GM19099 (cell line): ENCODE measurements around the gene CACNB3.

Experiments used
- POLR2A ChIP-seq: IDR thresholded peaks from 3 replicates; pipeline ENCODE4 v1.6.1; 2011; ENCODE audit warnings: low read depth; ENCODE audit not compliant: insufficient read length; ENCODE audit errors: extremely low read depth

CACNB3 gene

DNA sequence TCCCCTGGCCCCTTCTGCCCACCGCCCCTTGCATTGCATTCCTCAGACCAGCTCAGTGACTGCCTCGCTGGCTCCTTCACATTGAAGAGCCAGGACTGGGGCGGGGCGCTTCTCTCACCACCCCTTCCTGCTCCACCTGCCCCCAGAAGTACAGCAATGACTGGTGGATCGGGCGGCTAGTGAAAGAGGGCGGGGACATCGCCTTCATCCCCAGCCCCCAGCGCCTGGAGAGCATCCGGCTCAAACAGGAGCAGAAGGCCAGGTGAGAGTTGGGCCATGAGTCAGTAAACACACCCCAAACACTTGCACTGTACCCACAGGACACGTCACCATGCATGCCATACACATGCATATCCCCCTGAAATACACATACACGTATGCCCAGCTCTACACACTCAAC is 5.8 kb downstream of the CACNB3 start:
- TF ChIP-seq POLR2A, result no peak

DNA sequence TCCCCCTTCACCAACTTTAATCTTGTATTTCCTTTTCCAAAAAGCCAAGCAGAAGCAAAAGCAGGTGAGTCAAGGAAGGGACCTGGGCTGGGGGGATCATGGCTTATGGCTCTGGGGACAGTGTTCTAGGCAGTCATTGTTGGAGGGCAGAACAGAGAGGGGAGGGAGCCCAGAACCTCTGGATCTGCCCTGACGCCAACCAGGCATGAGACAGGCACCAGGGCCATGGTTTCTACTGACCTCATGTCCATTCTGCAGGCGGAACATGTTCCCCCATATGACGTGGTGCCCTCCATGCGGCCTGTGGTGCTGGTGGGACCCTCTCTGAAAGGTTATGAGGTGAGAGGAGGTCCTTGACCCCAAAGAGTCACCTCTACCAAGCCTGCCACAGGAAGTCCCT is 6.6 kb downstream of the CACNB3 start:
- TF ChIP-seq POLR2A, result no peak

DNA sequence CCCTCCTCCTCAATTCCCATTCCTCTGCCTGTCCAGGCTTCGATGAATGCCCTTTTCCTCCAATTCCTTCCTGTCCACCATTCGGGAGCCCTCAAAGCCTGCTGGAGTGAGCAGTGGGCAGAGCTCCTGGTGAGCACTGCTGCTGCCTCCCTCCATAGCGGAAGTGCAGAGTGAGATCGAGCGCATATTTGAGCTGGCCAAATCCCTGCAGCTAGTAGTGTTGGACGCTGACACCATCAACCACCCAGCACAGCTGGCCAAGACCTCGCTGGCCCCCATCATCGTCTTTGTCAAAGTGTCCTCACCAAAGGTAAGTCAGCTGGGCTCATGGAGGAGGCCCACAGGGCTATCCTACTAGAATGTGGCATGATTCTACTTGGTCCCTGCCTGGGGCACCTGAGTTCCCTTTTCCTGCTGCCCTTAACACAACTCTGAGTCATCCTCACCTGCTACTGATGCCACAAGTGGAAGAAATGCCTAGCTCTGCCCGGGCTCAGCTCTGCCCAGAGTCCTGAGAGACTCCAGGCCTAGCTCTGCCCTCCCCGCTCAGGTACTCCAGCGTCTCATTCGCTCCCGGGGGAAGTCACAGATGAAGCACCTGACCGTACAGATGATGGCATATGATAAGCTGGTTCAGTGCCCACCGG is 8.0 kb downstream of the CACNB3 start:
- no peak for TF ChIP-seq POLR2A

DNA sequence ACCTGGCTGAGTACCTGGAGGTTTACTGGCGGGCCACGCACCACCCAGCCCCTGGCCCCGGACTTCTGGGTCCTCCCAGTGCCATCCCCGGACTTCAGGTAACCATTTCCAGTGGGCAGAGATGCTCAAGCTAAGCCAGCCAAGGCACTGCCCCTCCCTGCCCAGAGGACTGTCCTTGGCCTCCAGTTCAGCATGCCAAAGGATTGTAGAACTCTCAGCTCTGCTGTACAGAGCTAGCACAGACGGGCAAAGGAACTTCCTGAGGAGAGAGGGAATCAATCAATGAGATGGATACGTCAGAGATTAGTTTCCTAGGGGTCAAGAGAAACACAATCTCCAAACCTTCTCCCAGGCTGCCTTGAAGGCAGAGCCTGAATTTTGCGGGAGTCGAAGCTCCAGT is 8.7 kb downstream of the CACNB3 start:
- TF ChIP-seq POLR2A, result no peak

DNA sequence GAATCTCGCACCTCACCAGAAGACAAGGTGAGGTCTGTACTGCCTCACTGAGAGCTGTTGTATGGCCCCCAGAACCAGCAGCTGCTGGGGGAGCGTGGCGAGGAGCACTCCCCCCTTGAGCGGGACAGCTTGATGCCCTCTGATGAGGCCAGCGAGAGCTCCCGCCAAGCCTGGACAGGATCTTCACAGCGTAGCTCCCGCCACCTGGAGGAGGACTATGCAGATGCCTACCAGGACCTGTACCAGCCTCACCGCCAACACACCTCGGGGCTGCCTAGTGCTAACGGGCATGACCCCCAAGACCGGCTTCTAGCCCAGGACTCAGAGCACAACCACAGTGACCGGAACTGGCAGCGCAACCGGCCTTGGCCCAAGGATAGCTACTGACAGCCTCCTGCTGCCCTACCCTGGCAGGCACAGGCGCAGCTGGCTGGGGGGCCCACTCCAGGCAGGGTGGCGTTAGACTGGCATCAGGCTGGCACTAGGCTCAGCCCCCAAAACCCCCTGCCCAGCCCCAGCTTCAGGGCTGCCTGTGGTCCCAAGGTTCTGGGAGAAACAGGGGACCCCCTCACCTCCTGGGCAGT is 9.3 kb downstream of the CACNB3 start:
- no peak for TF ChIP-seq POLR2A

DNA sequence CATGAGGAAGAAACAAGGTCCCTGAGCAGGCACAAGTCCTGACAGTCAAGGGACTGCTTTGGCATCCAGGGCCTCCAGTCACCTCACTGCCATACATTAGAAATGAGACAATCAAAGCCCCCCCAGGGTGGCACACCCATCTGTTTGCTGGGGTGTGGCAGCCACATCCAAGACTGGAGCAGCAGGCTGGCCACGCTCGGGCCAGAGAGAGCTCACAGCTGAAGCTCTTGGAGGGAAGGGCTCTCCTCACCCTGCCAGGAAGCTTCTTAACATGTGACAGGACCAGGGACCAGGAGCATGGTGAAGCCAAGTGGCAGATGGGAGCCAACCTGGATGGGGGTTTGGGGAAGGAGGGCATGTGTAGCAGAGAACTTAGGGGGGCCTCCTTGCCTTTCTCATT is 10.0 kb downstream of the CACNB3 start:
- TF ChIP-seq POLR2A, result no peak

DNA sequence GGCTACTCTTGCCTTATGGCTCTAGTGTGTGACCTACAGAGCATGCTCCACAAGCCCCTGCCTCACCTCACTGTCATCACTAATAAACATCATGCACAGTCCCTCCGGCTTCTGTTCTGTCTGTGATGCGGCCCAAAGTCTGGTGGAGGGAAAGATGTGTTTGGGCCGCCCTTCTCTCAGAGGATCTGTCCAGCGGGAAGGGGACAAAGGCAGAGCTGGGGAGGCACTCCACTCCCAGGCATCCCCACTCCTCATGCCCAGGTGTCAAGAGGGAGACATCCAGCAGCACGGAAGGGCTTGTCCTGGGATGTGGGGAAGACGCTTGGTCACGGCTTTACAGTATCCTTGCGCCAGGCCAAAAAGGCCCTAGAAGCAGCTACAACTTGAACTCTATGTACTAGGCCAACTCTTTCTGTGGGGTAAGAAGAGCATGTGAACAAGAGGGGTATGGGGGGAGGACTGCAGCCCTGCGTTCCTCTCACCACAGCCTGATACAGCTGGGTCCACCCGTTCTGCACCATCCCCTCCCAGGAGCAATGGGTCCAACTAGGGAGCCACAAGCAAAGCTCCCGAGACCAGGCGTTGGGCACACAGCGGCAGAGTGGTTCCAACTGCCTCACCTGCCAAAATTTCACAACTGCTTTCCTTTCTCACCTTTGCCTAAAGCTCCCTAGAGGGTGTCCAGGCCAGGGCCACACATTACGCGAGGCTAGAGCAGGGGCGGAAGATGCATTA is 10.7 kb downstream of the CACNB3 start:
- TF ChIP-seq POLR2A, result no peak

DNA sequence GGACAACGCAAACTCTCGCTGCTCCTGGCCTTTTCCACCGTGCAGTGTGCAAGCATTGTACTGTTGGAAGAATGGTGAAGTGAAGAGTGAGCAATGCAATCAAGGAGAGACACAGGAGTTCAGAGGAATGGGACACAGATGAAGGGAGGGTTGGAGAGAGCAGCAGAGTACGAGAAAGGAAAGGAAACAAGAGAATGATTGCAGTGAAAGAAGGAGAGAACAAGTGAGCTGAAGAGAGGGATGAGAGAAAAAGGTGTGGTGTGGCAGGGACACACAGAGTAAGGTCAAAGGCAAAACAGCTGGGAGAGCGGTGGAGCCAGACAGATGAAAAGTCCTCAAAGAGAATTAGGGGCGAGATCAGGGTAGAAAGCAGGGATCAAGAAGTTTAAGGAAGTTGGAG is 13.0 kb downstream of the CACNB3 start:
- TF ChIP-seq POLR2A, result no peak

DNA sequence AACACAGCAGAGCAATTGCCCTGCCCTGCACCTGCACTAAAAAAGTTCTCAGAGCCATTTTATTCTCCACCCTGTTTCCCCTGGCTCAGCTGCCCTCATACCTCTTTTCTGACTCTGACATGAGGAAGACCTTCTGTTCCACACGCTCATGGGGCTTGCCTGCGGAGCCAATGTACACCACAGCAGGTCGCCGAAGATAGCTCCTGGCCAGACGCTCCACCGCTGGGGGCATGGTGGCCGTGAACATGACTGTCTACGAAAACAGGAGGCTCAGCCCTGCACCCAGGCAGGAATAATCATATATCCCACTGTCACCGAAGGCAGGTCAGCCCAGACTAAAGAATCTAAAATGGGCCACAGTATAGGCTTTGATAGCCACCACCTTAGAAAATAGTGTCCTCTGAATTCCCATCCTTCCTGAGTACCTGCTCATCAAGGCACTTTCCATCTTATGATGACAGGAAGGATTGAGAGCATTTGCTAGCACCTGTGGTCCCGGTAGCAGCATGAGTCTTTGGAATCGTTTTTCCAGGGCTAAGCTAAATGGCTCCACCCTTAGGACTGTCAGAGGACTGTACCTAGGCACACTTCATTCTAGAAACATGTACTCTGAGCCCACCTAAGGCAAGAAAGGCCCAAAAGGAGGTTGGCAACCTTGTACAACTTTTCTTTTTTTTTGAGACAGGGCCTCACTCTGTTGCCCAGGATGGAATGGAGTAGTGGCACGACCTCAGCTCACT is 14.2 kb downstream of the CACNB3 start:
- TF ChIP-seq POLR2A, result no peak

DNA sequence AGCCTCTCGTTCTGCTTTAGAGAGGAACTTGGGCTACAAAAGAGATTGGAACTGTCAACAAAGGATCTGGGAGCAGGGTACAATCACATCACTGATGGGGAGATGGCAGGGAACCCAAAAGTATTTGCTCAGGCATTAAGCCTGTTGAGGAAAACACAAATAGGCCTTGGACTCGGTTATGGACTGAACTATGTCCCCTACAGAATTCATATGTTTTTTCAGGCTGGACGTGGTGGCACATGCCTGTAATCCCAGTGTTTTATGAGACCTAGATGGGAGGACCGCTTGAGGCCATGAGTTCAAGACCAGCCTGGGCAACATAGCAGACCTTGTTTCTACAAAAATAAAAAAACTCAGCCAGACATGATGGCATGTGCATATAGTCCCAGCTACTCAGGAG is 19.8 kb downstream of the CACNB3 start:
- no peak for TF ChIP-seq POLR2A

DNA sequence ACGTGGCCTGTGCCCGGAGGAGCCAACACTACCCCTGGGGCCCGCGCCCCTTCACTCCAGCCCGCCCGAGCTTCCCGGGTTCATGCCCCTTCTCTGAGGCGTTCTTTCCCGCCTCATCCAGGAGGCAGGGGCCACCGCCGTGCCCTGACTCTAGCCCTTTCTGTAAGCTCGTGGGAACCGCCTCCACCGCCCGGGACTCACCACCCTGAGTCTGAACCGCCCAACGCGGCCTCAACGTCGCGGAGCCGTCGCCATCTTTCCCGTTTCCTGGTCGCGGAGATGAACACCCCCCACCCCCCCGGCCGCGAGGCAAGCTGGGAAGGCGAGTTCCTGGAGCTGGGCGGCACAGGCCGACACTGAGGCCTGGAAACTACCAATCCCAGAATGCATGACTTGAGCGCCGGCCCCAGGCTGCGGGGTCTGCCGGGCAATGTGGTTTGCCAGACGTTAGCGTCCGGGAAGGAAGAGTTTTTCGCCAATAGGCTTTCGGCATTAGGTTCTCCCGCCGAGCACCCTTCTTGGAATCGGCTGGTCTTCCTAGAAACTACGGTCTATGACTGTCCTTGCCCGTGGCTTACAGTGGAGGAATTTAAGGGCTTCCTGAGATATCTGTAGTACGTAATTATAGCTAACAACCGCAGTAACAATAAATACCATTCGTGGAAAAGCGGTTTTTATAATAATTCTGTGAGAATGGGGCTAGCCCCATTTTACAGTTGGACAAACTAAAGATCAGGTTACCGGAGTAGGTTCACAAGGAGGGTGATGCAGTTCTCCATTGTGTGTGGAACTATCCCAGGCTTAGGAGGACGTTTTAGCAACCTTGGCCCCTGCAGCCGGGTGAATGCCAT is 33.8 kb downstream of the CACNB3 start, which contains the start of gene DDX23:
Gene DDX23 (minus strand): TSS at position 281 of the 851 bp plus-strand sequence. CDS start 6,381 bp downstream, outside the sequence.
- TF ChIP-seq POLR2A, result peak; percentile 85

DNA sequence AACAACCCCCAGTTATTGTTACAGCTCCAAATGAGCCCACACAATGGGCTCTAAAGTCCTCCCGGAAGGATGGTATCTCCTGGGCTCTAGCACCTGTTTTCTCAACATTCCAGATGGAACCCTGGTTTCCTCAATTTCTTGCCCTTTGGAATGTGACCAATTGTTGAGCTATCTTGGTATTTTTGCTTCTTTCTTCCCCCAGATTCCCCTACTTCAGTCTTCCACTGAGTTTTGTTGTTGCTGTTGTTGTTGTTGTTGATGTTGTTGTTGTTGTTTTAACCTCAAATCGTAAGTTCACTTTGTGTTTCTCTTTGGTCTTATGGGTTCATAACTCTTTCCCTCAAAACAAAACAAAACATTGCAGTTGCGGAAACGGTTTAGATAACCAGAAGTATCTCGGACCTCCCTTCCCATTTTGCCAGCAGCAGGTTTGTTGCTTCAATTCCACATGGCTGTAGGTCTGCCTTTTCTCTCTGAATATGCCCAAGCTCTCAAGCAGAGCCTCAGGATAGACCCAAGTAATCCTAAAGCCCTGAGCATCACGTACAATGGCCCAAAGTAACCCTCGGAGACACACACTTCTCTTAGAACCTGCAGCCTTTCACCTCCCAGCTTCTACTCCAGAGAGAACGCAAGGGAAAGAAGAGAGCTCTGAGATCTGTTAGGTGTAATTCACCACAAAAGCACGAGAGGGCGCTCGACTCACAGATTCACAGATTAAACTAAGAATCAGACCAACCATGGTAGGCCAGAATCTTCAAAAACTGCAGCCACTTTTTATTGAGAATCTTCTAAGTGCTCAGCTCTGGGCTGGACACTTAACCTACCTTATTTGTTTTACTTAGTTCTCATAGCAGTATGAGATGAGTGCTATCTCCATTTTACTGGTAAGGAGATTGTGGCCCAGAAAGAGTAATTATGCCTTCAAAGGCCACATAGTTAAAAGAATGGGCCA is 34.7 kb downstream of the CACNB3 start:
- peak; percentile 33 for TF ChIP-seq POLR2A

DNA sequence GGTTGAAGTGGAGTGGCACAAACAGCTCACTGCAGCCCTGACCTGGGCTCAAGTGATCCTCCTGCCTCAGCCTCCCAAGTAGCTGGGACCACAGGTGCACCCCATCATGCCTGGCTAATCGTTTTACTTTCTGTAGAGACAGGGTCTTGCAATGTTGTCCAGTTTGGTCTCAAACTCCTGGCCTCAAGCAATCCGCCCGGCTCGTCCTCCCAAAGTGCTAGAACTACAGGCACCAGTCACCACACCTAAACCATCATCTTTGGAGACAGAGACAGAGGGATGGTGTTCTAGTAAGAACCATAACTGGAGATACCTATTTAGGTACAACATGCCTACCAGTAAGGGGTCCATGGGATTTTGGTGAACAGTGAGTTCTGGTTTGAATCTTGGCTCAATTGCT is 36.2 kb downstream of the CACNB3 start:
- no peak for TF ChIP-seq POLR2A
